MG63 (cell line): ENCODE data around the gene TINCR. TPM values are rescaled to one million over a fixed set of nuclear protein-coding genes. Genes with fewer than 3 reads are reported as not detected.
"Not testable (repeated sequence)": the region's sequence is repeated elsewhere in the genome, so short reads cannot be mapped to it uniquely, and the experiment has no call there.

Experiments
- DNase-seq: peaks from one replicate; pipeline ENCODE4 v3.0.0-alpha.2; 2020
- H3K27me3 ChIP-seq: fragments of 250-450 bp; sonication (Bioruptor Pico); 2 replicates; pipeline ENCODE4 v1.5.1; 2020; ENCODE audit warnings: mild to moderate bottlenecking, moderate library complexity
- H3K36me3 ChIP-seq: fragments of 250-450 bp; sonication (Bioruptor Pico); 2 replicates; pipeline ENCODE4 v1.5.1; 2020; ENCODE audit warnings: mild to moderate bottlenecking, moderate library complexity
- H3K4me3 ChIP-seq: fragments of 250-450 bp; sonication (Bioruptor Pico); 2 replicates; pipeline ENCODE4 v1.5.1; 2020; ENCODE audit warnings: mild to moderate bottlenecking, moderate library complexity
- H3K9me3 ChIP-seq: fragments of 250-450 bp; sonication (Bioruptor Pico); 2 replicates; pipeline ENCODE4 v1.5.1; 2020; ENCODE audit warnings: mild to moderate bottlenecking, moderate library complexity
- total RNA-seq: library from RNA; depleted of rRNA; stranded (reverse); fragments of >200 nt; shearing (Covaris generic); gene quantifications from 2 replicates; pipeline ENCODE4 v1.2.3, GENCODE V29; 2014; ENCODE audit warnings: low replicate concordance; rRNA removed

Gene TINCR
- total RNA-seq = 0.10 and 0.23 TPM in 2 replicates

GRCh38 chr19:5567360-5567969 lies at the start of gene TINCR:
TINCR (minus strand) TSS chr19:5567953.
- Histone ChIP-seq H3K9me3 (no peaks in the 10 kb centered on the region), H3K27me3 (peaks cover 11% of the 10 kb centered on the region), H3K36me3 (no peaks in the 10 kb centered on the region), H3K4me3 (no peak within 1 kb of the TSS)
- no peak for DNase-seq

- Histone ChIP-seq H3K4me3 (no peak overlapping the region), H3K36me3 (peaks cover 72% of the 10 kb centered on the region), H3K27me3 (no peaks in the 10 kb centered on the region), H3K9me3 (no peaks in the 10 kb centered on the region)
- no peak for DNase-seq
Measured at GRCh38 chr19:5617080-5617479, 49.3 kb upstream of the TINCR start.

DNA sequence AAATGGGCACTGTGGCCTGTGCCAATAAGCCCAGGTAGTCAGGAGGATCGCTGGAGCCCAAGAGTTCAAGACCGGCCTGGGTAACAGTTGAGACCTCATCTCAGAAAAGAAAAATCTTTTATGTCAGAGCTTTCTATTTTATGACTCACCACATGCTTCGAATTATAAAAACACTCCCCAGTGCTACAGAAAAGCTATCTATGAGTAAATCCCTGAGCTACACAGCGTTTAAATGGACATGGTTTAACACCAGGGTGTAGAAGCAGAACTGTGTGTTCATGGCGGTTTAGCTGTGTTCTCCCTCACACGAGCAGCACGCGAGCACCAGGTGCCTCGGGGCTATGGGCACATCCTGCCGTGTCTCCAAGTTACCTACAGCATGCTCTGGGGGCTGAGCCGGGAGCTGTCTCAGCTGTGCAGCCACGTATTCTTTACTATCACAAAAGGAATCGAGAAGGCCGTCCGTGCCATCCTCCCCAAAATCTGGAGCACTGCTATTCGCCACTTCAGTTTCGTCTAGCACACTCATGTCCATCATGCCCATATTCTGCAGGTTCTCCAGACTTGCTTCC lies 48.1 kb upstream of the TINCR start:
- no peaks in the 10 kb centered on the region for H3K27me3 ChIP-seq
- H3K9me3 ChIP-seq = no peaks in the 10 kb centered on the region
- DNase-seq = no peak
- peaks cover 70% of the 10 kb centered on the region for H3K36me3 ChIP-seq
- H3K4me3 ChIP-seq = no peak overlapping the region

- H3K36me3 ChIP-seq = peaks cover 57% of the 10 kb centered on the region
- H3K9me3 ChIP-seq = no peaks in the 10 kb centered on the region
- H3K4me3 ChIP-seq = no peak overlapping the region
- no peak for DNase-seq
- H3K27me3 ChIP-seq = no peaks in the 10 kb centered on the region
Measured at GRCh38 chr19:5612891-5613865, 45.4 kb upstream of the TINCR start.

DNA sequence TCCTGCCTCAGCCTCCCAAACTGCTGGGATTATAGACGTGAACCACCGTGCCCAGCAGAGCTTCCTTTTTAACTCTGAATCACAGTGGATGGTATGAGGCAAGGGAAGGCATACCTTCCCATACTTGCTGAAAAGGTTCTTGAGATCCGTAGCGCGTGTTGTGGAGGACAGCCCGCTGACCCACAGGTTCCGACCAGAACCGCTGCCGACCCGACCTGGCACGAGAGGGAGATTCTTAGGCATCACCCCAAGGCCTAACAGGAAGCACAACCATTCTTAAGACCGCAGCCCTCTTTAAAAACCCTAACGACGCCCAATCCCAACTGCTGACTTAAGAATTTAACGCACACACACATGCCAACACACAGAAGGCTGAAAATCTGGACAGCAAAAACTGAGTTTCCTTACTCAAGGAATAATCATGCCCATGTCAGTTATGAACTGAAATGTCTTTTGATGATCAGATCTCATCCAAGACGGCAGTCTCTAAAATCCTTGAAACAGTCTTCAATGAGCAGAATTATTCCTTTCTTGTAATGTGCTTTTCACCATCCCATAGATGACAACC lies 42.2 kb upstream of the TINCR start:
- peaks cover 50% of the 10 kb centered on the region for H3K36me3 ChIP-seq
- H3K4me3 ChIP-seq = no peak overlapping the region
- no peak for DNase-seq
- no peaks in the 10 kb centered on the region for H3K27me3 ChIP-seq
- no peaks in the 10 kb centered on the region for H3K9me3 ChIP-seq

DNA sequence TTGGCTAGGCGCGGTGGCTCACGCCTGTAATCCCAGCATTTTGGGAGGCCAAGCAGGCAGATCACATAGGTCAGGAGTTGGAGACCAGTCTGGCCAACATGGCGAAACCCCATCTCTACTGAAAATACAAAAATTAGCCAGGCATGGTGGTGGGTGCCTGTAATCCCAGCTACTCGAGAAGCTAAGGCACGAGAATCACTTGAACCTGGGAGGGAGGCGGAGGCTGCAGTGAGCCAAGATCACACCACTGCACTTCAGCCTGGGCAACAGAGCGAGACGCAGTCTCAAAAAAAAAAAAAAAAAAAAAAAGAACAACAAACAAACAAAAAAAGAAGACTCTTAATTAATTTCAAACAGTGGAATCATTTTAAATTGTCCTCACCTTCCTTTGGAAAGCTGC lies 41.0 kb upstream of the TINCR start:
- not testable (repeated sequence) for H3K4me3 ChIP-seq, H3K9me3 ChIP-seq, DNase-seq, H3K27me3 ChIP-seq
- H3K36me3 ChIP-seq = peaks cover 38% of the 10 kb centered on the region

- Histone ChIP-seq H3K36me3 (peaks cover 33% of the 10 kb centered on the region), H3K27me3 (no peaks in the 10 kb centered on the region), H3K4me3 (no peak overlapping the region), H3K9me3 (no peaks in the 10 kb centered on the region)
- DNase-seq = no peak
Measured at GRCh38 chr19:5608291-5608690, 40.5 kb upstream of the TINCR start.

DNA sequence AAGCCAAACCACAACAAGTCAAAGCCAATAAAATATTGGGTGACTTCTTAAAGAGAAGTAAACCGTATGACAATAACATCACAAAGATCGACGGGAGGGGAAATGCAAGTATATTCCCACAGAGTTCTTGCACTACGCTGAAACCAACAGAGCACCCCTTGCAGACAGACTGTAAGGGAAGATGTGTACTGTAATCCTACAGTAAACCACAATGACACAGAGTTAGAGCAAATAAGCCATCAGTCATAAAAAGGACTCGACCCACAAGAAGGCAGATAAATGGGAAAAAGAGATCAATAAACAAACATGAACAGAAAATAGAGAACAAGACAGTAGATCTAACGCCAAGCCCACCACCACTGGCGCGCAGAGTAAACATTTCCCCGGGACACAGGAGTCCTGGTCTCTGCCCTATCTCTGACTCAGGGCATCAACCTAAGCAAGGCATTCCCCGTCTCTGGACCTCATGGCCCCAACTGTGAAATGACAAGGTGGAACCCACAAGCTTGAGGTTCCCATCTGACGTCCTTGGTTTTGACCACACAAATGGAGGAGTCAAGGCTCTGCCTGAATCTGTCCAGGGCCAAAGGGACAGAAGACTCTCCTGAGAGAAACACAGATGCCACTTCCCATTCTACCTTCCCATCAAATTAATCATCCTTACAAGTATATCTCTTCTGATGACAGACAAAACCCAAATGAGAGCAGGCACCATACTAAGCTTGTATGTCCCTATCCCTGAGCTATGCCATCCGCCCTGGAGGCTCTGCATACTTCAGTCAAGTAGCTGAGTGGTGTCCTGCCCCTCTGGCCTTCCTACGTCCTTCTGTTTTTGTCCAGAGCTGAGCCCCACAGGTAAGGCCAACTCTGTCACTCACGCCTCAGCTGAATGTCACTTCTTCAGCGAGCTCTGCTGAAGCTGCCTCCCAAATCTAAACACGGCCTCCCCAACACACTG lies 39.8 kb upstream of the TINCR start:
- no peaks in the 10 kb centered on the region for H3K9me3 ChIP-seq
- DNase-seq = no peak
- no peaks in the 10 kb centered on the region for H3K27me3 ChIP-seq
- H3K4me3 ChIP-seq = no peak overlapping the region
- peaks cover 30% of the 10 kb centered on the region for H3K36me3 ChIP-seq

GRCh38 chr19:5605362-5605761 lies 37.6 kb upstream of the TINCR start:
- H3K4me3 ChIP-seq = no peak overlapping the region
- no peak for DNase-seq
- no peaks in the 10 kb centered on the region for H3K9me3 ChIP-seq
- H3K36me3 ChIP-seq = peaks cover 26% of the 10 kb centered on the region
- H3K27me3 ChIP-seq = no peaks in the 10 kb centered on the region

DNA sequence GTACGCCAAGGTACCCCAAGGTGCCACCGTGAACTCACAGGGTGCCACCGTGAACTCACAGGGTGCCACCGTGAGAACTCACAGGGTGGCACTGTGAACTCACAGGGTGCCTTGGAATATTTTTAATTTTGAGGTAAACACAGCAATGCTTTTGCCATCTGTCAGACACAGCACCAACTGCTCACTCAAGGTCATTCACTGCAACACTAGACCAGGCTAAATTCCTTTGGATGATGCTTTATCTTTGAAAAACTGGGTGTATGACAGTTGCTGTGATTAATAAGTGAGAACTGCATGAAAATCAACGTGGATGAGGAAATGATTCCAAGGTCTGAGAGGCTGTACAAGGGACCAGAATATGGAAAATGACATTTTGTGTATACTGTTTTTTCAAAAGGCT lies 35.9 kb upstream of the TINCR start:
- Histone ChIP-seq H3K9me3 (no peaks in the 10 kb centered on the region), H3K4me3 (no peak overlapping the region), H3K36me3 (peaks cover 26% of the 10 kb centered on the region), H3K27me3 (no peaks in the 10 kb centered on the region)
- no peak for DNase-seq

- peaks cover 22% of the 10 kb centered on the region for H3K36me3 ChIP-seq
- no peaks in the 10 kb centered on the region for H3K27me3 ChIP-seq
- no peak for DNase-seq
- H3K9me3 ChIP-seq = no peaks in the 10 kb centered on the region
- H3K4me3 ChIP-seq = no peak overlapping the region
Measured at GRCh38 chr19:5600797-5601196, 33.0 kb upstream of the TINCR start.

DNA sequence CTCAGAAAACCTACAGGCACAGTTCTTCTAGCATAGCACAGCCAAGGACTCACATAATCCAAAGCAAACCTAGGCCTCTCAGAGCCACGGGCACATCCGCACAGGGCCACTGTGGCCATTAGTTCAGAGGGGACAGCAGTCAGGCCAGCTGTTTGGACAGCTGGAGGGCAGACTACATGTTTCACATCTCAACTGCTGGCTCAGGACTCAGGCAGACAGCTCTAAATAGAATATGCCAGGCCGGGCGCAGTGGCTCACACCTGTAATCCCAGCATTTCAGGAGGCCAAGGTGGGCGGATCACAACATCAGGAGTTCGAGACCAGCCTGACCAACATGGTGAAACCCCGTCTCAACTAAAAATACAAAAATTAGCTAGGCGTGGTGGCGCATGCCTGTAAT lies 28.0 kb upstream of the TINCR start:
- DNase-seq = no peak
- no peak overlapping the region for H3K4me3 ChIP-seq
- no peaks in the 10 kb centered on the region for H3K9me3 ChIP-seq
- H3K27me3 ChIP-seq = no peaks in the 10 kb centered on the region
- peaks cover 10% of the 10 kb centered on the region for H3K36me3 ChIP-seq

DNA sequence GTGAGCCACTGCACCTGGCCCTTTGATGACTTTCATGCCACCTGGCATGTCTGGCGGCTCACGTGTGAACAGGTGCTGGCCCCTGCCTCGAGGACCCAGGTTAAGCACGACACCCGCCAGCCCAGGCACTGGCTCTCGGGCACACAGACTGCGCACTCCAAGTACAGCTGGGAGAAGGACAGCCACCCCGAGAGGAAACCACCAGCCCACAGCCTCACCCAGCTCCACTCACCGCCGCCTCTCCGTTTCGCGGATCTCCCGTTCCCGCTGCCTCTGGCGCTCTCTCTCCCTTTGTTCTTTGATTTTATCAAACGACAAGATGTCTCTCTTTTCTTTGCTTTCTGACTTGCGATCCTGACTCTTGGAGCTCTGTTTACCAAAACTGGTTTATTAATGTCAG lies 27.4 kb upstream of the TINCR start:
- Histone ChIP-seq H3K36me3 (peaks cover 10% of the 10 kb centered on the region), H3K27me3 (no peaks in the 10 kb centered on the region), H3K9me3 (no peaks in the 10 kb centered on the region), H3K4me3 (no peak overlapping the region)
- DNase-seq = no peak

DNA sequence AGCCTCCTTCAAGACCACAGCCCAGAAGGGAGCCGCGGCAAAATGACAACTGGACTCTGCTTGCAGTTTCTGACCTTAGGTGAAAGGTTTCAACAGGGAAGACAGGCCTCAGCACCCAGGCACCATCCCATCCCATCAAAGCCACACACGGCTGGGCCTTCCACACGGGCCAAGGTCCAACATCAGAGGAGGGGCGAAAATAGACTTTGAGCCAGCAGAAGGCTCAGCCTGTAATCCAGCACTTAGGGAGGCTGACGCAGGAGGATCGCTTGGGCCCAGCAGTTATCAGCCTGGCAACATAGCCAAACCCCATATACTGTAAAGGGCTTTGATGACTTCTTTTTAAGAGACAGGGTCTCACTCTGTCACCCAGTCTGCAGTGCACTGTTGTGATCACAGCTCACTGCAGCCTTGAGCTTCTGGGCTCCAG lies 26.8 kb upstream of the TINCR start:
- no peak for DNase-seq
- Histone ChIP-seq H3K9me3 (no peaks in the 10 kb centered on the region), H3K36me3 (peaks cover 6% of the 10 kb centered on the region)

GRCh38 chr19:5593343-5594255 lies 25.8 kb upstream of the TINCR start:
- Histone ChIP-seq H3K36me3 (peaks cover 7% of the 10 kb centered on the region), H3K4me3 (no peak overlapping the region), H3K9me3 (no peaks in the 10 kb centered on the region), H3K27me3 (no peaks in the 10 kb centered on the region)
- no peak for DNase-seq

More for the DNA sequence above, 26.8 kb upstream of the TINCR start:
- Histone ChIP-seq H3K4me3 (no peak overlapping the region), H3K27me3 (no peaks in the 10 kb centered on the region)
